ENCODE data around the gene NACC2.
"Not testable (repeated sequence)": the region's sequence is repeated elsewhere in the genome, so short reads cannot be mapped to it uniquely, and the experiment has no call there.

GRCh38 chr9:135966916-135967260, 128.2 kb downstream of the NACC2 start:
- TF ChIP-seq CTCF, POLR2A, POLR2AphosphoS5, EP300 (IDR thresholded peaks at IDR 0.05): not testable (repeated sequence)
